CD4-positive, alpha-beta T cell treated with Interleukin-2 at 100 ng/mL for 4 hours (primary cell): ENCODE measurements around the gene SPECC1L.

Experiments
- DNase-seq: peaks from one replicate; pipeline ENCODE4 v3.0.0-alpha.2; 2020; ENCODE audit warnings: low spot score

Gene SPECC1L

DNA sequence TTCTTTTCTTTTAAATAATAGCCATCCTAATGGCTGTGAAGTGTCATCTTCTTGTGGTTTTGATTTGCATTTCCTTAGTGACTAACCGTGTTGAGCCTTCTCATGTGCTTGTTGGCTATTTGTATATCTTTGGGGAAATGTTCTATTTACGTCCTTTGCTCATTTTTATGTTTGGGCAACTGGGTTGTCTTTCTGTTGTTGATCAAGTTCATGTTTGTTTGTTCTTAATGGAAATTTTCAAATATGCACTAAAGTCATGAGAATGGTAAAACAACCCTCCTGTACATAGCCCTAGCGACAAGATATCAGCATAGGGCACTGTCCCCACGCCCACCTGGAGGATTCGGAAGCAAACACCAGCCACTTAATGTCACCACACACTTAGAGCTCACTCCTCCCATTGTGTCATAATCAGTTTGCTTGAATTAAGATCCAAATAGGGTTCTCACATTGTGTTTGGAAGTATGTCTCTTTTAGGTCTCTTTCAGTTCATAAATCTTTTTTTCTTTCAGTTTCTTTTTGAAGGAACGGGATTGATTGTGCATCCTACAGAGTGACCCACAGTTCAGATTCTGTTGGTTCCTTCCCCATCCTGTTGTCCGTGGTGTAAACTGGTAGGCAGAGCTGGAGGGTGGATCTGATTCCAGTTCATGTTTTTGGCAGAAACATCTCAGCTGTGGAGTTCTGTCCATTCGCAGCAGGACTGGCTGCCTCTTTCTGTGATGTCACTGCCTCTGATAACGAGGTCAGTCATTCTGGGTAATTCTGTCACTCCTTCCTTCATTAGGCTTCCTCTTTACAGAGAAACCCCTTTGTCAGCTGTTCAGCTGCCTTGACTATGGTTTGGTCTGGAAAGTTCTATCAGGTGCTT is 130.3 kb downstream of the SPECC1L start:
- DNase-seq, result no peak

DNA sequence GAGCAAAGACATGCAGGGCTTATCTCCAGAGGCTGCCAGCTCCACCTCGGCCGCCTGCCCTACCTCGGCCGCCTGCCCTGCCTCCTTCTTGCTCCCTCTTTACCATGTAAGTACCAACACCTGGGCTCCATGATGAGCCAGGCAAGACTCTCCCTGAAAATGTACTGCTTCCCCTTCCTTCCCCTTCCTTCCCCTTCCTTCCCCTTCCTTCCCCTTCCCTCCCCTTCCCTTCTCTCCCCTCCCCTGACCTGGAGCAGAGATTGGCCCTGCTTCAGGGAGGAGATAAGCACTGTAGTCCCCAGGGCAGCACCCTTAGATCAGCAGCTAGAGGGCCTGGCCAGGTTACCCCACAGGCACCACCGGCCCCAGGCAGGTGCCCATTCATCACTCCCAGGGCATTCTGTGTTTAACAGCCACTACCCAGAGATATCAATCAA is 131.3 kb downstream of the SPECC1L start:
- no peak for DNase-seq

- DNase-seq, result no peak
These were observed 132.0 kb downstream of the SPECC1L start for GRCh38 chr22:24402460-24403192.

- DNase-seq, result no peak
These were observed 132.7 kb downstream of the SPECC1L start for GRCh38 chr22:24403346-24403745.

- DNase-seq, result no peak
These were observed 134.1 kb downstream of the SPECC1L start for GRCh38 chr22:24404561-24405275.

DNA sequence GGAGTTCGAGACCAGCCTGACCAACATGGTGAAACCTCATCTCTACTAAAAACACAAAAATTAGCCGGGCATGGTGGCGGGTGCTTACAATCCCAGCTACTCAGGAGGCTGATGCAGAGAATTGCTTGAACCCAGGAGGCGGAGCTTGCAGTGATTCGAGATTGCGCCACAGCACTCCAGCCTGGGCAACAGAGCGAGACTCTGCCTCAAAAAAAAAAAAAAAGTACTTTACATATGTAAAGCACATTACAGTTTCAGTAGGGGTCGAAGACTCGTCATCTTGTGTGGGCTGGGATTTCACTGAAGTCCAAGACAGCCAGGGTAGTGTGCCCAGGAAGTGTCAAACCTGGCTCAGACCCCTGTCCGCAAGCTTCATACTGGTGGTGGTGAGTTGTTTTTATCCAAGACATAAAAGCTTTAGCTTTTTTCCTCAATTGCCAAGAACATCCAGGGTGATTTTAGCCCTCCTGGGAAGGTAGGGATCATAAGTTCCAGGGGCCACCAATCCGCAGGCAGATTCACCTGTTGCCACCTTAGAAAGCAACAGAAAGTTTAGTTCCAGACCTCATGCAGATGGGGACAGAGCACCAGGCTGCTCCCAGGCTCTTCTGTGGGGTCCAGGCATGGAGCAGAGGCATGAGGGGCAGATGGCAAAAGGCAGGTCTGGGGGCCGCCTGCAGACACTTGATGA is 135.1 kb downstream of the SPECC1L start:
- no peak for DNase-seq

DNA sequence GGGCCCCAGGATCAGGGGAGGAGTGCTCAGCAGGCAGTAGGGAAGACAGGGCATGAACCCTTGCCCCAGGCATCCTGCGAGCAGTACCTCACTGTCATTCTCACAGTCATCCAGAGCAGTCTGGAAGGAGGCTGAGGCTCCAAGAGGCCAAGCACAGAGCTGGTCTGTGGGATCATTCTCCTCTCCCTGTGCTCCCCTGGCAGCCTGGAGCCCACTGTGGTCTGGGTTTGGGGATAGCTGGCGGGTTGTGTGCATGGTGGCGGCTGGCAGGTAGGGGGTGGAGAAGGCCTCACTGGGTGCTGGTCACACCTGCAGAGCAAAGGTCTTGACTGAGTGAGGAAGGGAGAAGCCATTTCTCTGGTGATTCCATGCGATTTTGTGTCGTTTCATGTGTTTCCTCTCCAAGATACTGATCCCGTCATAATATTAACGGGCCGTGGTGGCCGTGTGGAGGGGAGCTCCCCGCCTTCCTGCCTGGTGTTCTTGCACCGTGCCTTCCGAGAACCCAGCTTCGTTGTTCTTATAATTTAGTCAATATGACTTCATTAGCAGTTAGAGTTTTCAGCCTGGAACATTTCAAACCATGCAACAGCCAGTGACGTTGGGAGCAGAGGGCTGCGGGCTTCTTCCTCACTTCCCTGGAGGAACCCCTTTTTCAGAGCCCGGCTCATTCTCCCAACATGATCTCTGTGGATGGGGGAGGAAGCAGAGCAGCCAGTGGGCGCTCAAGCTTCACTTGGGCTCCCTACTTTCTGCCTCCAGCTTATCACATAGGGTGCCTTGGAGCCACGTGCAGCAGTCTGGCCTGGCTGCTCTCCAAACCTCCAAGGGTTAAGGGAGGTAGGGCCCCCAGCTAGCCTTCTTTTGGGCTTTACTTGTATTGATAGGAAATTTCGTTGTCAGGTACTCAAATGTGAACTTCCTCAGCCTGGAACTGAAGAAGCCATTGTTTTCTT is 136.0 kb downstream of the SPECC1L start:
- no peak for DNase-seq

DNA sequence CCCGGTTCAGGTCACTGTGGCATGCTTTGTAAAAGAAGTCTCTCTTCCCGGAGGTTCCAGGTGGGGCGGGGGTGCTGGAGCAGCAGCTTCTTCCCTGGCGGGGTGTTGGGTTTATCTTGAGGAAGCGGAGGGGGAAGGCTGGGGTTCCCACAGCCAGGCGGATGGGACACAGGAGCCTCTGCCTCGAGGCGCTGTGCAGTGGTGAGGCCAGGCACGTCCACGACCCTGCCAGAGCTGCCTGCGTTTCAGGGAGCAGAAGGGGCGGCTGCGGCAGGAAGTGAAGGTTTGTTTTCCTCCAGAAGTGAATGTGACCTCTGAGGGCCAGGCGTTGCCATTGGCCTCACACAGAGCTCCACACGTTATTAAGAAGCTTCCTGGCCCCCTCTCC is 136.6 kb downstream of the SPECC1L start:
- DNase-seq, result no peak

DNA sequence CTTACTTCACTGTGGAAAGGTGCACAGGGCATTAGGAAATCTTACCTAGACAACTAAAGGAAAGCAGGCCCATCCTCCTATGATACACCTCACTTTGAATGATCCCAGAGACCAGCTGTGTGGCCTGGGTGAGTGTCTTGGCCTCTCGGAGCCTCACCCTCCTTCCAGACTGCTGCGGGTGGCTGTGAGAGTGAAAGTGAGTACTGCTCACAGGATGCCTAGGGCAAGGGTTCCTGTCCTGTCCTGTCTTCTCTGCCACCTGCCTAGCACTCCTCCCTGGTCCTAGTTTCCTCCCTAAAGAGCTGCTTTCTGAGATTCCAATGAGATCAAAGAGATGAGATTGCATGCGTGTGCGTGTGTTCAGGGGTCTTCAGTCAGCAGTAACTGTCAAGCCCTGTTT is 137.3 kb downstream of the SPECC1L start:
- no peak for DNase-seq

- no peak for DNase-seq
These were observed 138.0 kb downstream of the SPECC1L start for GRCh38 chr22:24408630-24409029.

- no peak for DNase-seq
These were observed 139.1 kb downstream of the SPECC1L start for GRCh38 chr22:24409707-24410106.

DNA sequence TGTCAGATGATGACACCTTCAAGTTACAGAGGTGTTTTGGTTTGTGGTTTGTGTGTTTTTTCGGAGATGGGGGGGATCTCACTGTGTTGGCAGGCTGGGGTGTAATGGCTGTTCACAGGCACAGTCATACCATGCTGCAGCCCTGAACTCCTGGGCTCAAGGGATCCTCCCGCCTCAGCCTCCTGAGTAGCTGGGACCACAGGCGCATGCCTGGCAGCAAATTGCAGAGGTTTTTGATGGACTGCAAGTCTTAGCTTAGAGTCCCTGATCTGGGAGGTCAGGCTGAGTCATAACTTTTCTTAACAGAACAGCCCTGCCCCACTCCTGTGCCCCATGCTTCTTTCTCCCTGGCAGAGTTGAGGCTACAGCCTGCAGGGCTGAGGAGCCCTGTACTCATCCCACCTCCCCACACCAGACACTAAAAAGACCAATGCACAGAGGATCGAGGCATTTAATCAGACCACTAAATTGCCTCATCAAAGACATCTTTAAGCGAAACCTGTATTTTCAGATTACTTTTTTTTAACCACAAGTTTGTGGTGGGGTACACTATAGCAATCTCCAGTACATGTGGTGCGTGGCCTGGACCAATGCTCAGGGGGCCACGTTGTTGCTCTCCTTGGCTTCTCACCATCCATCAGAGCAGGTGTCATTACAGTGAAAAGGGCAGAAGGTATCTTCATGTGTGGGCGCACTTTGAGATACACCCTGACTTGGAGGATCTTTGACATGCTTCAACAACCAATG is 139.7 kb downstream of the SPECC1L start:
- peak; percentile 35 for DNase-seq

- DNase-seq, result no peak
These were observed 140.8 kb downstream of the SPECC1L start for GRCh38 chr22:24411256-24412004.

DNA sequence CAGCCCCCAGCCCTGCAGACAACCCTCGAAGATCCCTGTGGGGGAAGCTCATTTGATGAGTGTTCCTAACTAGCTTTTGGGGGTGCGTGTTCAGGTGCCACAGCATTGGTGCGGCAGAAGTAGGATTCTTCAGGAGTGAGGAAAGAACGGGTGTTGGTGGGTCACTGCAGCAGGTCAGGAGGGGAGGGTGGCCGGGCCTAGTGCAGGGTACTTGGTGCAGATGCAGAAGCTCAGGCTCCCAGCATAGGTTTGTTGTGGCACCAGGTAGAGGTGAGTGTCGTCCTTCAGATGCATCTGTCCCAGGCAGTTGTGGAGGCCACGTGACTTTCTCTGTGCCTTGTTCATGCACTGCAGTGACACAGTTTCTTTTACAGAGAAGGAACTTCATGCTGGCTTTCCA is 141.6 kb downstream of the SPECC1L start:
- DNase-seq, result no peak

DNA sequence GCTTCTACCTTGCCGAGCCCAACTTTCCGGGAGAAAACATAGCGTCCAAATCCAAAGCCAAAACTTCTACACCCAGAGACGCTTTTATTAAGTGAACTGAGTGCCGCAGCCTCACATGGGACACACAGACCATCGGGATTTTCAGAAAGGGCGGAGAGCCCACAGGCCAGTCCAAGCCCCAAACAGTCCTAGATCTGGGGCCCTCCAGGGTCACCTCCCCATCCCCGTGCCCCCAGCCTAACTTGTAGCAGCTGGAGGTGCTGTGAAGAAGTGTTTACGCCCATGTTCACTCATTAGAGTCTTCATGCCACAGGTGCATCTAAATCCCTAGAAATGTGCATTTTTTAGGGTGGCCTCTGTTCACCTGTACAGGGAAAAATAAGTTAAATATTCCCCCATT is 142.6 kb downstream of the SPECC1L start:
- no peak for DNase-seq

GRCh38 chr22:24413736-24414385 is 143.2 kb downstream of the SPECC1L start:
- no peak for DNase-seq

- no peak for DNase-seq
These were observed 143.9 kb downstream of the SPECC1L start for GRCh38 chr22:24414523-24414922.

DNA sequence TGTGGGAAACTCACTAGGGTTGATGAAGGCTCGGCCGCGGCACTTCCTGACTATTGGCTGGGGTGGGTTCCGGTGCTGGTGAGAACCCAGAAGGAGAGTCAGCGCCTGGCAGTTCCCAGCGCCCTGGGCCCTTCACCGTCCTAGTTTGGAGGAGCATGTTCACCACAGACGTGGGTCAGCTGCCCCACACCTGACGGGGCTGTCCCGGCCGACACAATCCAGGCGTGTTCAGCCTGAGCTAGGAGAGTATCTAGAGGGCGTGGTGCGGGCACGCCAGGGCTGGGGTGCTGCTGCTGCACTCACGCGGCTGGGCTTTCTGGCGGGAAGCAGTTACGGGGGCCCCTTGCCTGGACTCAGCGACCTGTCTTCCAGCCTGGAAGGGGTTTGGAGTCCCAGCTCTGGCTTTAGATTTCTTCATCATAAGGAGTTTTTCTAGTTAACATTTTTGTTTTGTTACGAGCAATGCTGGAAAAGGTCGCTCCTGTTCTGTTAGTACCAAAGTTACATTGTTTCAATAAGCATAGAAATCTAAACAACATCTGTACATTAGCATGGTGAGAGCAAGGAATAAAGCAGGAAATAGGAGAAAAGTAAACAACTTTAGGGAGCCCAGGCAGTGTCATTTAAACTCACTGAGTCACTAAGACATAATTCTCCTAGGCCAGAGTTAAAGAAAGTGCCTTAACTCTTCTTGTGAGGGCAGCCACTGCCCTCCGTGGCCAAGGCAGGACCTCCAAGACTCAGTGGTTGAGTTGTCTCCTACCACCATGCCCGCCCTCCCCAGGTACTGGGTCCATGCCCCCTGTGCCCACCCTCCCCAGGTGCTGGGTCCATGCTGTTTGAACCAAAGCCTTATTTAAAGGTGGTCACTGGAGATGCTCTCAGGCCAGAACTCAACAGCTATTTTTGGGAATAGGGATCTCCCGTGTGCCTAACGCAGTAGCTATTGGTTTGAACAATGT is 144.6 kb downstream of the SPECC1L start:
- no peak for DNase-seq
